ENCODE data around the gene CAMTA1.
"Not testable (repeated sequence)": the region's sequence is repeated elsewhere in the genome, so short reads cannot be mapped to it uniquely, and the experiment has no call there.

CAMTA1 gene

DNA sequence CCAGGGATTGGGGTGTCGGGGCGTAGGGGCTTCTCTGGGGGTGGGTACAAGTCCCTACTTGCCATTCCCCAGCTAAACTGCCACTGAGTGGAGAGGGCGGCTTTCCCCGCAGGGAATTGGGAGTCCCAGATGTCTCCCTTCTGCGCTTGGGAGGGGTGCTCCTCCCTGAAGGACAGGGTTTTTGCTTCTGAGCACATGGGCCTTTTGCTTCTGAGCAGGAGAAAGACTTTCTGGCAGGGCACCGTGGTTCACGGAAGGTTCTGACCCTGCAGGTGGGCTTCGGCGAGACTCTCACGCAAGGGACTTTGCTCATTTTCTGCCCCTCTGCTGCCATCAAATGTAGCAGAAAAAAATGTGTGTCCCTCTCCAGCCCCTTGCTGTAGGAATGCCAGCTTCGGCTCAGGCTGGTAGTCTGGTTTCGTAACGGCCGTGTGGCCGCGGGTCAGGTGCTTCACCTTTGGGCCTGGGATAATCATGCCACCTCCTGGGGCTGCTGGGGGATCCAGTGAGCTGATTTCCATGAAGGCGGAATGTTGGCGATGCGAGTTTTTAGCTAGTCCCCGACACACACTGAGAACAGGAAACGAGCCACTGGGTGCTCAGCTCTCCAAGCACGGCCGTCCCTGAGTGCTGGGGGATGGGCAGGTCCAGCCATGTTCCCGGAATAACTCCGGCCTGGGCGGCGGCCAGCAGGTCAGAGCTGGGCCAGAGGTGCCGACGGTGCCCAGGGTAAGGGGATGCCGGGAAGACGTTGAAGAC is 364.0 kb downstream of the CAMTA1 start:
- DNase-seq (ENCODE audit: low spot score), result peak; percentile 34

DNA sequence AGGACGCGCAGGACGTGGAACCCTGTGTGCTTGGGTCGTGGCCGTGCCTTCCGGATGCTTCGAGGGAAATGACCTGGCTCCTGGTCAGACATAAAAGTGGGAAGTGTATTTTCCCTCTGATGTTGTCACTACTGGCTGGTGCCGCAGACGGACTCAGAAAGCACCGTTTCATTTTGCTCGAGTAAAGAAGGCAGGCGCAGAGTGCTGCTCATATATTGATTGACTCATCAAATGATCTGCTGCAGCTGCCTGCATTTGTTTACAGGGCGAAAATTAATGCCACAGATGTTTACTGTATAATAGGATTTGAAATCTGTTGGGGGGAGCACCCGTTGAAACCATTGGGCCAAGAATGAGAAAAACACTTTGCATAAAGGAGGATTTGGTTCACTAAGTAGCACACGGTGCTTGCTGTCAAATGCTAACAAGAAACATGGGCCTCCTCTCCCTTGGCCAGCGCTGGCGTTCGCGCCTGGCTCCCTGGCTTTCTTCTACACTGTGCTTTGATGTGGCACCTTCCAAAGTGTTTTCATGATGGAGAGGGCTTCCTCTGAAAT is 365.5 kb downstream of the CAMTA1 start:
- DNase-seq (ENCODE audit: low spot score), result no peak

DNA sequence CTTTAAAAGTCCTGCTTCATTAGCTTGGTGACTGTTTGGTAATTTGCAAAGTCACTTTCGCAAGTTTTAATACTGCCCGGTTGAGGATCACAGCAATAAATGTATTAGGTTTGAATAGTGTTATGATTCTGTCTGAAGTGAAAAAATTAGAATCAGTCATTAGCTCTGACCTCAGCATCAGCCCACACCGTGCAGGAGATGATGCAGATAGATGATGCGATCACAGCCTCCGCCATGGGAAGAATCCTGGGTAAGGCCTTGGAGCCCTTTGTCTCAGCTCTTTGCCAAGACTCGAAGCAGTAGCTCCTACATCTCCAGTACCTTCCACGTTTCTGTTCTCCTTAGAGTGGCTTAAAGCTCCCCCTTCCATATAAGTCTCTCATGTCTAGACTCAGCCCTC is 366.7 kb downstream of the CAMTA1 start:
- no peak for DNase-seq (ENCODE audit: low spot score)

DNA sequence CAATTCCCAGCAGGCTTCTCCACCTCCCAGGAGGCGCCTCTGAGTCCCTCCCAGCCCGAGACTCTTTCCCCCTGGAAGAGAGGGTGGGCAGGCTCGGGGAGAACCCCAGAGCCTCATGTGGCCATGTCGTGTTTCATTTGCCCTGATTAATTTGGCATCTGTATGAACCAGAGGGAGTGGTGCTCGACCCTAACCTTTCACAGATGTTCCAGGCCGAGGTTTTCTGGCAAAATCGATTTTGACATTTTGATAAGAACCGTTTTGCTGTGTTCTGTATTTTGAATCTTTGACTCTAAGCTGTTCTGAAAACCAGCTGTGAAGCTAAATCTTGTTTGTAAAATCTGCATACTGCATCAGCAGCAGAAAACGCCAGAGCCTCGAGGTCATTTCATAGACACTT is 367.4 kb downstream of the CAMTA1 start:
- DNase-seq (ENCODE audit: low spot score), result no peak

DNA sequence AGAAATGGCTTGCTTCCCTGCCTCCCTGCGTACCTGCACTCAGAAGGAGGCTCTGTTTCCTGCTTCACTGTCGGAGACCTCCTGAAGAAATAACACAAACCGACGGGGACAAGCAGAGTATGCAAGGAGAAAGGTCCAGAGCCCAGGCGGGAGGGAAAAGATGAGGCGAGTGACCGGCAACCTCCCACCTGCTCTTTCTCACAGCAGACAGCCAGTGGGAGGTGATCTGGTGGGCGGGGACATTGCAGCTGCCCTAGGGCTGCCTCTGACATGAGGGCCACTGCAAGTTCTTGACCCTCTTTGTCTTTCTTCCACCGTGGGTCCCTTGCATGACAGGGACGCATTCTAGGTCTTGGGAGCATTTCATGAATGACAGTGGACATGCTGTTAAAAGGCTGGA is 368.2 kb downstream of the CAMTA1 start:
- no peak for DNase-seq (ENCODE audit: low spot score)

DNA sequence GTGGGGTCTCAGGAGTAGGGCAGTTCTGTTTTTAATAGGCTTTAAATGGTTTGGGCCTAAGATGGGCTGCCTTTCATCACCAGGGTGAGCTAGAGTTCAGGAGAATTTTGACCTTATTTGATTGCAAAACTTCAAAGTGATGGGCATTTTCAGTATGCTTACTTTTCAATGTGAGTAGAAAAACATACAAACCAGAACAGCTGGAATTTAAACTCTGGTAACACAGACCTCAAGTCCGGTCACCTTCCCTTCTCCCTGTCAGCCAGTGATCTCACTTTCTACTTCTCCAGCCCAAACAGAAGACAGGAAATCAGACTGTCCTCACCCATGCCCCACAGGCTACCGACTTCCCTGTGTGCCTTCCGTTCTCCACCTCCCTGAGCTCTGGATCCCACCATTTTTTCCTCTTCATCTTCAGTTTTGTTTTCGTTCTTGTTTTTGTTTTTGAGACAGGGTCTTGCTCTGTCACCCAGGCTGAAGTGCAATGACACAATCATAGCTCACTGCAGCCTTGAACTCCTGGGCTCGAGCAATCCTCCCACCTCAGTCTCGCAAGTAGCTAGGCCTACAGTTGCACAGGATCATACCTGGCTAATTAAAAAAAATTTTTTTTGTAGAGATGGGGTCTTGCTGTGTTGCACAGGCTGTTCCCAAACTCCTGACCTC is 374.0 kb downstream of the CAMTA1 start:
- DNase-seq (ENCODE audit: low spot score), result no peak

DNA sequence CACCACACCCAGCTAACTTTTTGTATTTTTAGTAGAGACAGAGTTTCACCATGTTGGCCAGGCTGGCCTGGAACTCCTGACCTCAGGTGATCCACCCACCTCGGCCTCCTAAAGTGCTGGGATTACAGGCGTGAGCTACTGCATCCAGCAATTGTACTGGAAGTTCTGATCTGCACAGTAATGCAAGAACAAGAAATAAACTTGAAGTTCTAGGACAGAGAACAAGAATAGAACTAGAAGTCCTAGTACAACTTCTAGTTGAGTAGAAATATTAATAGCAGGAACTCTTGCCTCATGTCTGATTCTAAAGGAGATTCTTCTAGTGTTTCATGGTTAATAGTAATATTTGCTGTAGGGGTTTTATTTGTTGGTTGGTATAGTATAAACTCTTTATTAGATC is 383.3 kb downstream of the CAMTA1 start:
- not testable (repeated sequence) for DNase-seq (ENCODE audit: low spot score)

DNA sequence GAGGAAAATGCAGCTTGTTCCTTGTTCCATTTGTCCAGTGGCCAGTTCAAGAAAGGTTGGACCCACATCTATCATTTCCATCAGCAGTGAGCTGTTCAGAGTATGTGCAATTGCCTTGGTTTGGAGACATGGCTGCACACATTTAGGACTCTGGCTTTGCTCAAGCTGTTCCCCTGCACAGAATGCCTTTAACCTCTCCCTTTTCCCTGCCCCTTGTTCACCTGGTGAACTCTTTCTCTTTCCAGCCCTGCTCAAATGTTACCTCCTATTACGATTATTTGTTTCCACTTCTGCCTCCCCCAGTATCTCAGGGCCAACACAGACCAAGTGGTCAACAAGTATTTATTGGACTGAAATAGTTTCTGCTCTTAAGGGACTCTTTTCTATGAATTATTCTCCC is 385.9 kb downstream of the CAMTA1 start:
- no peak for DNase-seq (ENCODE audit: low spot score)

DNA sequence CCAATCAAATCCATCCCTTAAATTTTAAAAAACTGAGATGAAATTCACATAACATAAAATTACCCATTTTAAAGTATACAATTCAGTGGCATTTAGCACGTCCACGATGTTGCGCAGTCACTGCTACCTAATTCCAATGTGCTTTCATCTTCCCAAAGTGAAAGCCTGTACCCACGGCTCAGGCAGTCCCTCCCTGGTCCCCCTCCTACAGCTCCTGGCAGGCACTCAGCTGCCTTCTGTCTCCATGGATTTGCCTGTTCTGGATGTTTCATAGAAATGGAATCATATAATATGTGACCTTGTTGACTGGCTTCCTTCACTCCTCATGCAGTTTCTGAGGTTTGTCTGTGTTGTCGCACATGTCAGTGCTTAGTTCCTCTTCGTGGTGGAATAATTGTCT is 386.3 kb downstream of the CAMTA1 start:
- peak; percentile 28 for DNase-seq (ENCODE audit: low spot score)

DNA sequence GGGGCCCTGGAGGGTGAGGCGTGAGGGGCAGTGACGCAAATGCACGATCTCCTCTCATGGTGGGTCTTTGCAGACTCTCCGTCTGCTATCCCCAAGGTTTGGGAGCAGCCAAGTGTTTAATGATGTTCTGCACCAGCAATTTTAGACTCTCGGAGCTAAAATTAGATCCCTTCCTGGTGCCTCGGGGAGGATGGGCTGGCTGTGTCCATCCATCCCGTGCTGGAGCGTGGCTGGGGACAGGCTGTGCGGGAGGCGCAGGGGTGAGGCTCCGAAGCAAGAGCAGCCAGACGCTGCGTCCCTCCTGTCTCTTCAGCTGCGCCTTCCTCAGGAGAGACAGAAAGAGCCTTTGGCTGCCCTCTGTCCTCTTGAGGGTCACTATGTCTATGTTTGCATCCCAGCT is 387.6 kb downstream of the CAMTA1 start:
- peak; percentile 62 for DNase-seq (ENCODE audit: low spot score)

DNA sequence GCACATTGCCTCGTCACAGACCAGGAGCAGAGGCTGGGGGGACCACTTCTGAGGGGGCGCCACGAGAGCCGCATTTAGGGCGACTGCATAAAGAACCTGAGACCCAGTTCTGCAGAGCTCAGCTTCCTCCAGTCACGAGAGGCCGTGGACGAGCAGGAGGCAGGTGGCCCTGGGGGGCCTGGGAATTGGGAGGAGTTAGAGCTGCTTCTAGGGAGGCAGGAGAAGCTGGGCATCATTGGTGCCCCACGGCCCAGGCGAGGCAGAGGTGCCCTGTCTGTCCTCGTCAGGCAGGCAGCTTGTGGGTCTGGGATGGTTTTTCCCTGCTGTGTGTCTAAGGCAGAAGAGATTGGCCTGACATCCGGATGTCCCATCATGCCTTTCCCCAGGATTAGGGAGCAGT is 389.3 kb downstream of the CAMTA1 start:
- DNase-seq (ENCODE audit: low spot score), result no peak

DNA sequence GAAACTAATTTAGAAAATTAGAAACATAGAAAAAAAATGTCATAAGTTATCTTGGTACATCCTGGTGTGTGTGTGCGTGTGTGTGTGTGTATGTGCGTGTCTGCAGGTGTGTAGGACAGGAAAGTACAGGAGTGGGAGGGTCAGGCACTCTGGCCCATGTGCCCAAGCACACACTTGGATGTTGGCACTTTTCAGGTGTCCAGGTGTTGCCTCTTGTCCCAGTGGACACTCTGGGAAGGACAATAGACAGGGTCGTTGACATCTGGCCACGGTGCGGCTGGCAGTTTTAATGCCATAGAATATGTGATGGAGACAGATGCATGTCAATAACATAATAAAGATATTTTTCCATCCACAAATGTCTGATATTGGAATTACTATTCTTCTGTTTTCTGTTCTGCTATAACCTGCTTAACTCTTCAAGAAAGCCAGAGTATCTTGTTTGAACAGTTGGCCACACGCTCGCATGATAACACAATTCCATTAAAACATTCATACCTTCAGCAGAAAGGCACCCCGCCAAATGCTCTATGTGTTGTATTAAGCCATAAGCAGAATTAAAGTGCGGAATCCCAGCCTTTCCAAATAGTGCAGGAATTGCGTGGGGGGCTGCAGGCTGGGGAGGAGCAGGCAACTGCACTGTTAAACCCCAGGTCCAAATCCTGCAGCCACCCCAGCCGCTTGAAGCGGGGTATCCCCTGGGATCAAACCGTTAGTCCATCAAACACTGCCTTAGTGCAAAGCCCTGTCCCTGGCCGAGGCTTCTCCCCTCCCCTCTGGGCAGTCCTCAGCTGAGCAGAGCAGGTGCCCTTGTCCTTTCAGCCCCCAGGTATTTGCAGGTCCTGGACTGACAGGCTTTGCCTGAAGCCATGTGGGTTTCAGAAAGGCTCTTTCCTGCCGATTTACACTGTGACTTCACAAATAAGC is 390.0 kb downstream of the CAMTA1 start:
- no peak for DNase-seq (ENCODE audit: low spot score)

DNA sequence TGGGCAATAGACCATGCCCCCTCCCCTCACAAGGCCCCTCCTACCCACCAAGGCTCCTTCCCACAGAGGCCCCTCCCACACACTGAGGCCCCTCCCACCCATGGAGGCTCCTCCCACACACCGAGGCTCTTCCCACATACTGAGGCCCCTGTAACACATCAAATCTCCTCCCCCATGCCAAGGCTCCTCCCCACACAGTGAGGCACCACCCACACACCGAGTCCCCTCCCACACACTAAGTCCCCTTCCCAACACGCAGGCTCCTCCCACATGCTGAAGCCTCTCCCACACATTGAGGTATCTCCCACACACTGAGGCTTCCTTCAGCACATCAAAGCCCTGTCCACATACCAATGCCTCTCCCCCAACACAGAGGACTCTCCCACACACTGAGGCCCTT is 391.8 kb downstream of the CAMTA1 start:
- DNase-seq (ENCODE audit: low spot score), result no peak

DNA sequence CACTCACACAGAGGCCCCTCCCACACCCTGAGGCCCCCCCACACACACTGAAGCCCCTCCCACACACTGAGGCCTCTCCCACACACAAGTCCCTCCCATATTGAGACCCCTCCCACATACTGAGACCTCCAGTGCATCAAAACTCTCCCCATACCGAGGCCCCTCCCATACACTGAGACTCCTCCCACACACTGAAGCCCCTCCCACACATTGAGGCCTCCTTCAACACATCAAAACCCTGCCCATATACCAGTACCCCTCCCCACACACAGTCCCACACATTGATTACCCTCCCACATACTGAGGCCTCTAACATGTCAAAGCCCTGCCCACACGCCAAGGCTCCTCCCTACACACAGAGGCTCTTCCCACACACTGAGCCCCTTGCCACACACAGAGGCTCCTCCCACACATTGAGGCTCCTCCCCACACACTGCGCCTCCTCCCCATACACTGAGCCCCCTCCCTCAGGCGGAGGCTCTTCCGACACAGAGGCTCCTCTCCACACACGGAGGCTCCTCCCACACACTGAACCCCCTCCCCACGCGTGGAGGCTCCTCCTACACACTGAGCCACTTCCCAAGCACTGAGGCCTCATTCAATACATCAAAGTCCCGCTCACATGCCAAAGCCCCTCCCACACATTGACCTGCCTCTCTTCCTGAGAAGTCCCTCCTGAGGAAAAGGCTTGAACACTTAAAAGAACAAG is 392.3 kb downstream of the CAMTA1 start:
- no peak for DNase-seq (ENCODE audit: low spot score)

DNA sequence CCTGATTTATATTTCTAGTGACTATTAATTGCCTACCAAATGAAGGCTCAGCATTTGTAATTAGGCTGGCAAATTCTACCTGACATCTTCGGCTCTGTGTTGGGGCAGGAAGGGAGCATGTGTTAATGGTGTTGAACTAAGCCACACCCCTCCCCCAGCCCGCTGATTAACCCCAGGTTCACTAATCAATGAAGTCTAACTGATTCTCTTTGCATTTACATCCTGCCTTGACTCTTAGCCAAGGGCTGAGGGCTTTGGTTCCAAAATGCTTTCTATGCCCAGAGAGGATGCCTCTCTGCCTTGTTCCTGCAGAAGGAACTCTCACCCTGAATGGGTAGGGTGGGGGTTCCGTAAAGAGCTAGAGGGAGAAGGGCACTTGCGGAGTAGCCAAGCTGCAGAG is 393.1 kb downstream of the CAMTA1 start:
- DNase-seq (ENCODE audit: low spot score), result no peak

DNA sequence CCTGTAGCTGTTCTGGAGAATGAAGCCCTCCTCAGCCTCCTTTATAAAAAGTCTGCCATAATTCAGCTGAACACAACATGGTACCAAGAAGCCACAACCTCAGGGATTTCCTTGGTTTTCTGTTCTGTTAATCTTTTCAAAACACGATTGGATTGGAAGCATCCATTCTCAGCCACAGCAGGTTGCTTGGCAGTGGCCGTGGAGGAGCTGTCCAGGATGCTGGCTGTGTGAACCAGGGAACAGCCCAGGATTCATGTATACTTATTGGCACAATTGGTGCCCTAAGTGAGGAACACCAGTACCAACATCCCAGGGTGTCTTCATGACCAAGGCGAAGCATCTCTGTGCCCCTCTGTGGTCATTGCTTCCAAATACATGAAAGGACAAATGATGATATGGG is 393.5 kb downstream of the CAMTA1 start:
- DNase-seq (ENCODE audit: low spot score), result no peak

DNA sequence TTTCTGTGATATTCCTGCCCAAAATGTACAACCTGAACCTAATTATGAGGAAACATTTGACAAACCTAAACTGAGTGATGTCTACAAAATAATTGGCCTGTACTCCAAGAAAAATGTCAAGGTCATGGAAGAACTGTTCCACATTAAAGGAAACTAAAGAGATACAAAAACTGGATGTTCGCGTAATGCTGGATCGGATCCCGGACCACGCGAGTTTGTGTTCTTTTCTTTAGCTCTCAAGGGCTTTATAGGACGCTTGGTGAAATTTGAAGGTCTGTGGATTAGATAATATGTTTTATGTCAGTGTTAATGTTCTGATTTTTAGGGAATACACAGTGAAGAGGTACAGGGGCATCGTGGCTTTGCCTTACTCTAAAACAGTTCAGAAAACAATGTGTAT is 400.5 kb downstream of the CAMTA1 start:
- no peak for DNase-seq (ENCODE audit: low spot score)

DNA sequence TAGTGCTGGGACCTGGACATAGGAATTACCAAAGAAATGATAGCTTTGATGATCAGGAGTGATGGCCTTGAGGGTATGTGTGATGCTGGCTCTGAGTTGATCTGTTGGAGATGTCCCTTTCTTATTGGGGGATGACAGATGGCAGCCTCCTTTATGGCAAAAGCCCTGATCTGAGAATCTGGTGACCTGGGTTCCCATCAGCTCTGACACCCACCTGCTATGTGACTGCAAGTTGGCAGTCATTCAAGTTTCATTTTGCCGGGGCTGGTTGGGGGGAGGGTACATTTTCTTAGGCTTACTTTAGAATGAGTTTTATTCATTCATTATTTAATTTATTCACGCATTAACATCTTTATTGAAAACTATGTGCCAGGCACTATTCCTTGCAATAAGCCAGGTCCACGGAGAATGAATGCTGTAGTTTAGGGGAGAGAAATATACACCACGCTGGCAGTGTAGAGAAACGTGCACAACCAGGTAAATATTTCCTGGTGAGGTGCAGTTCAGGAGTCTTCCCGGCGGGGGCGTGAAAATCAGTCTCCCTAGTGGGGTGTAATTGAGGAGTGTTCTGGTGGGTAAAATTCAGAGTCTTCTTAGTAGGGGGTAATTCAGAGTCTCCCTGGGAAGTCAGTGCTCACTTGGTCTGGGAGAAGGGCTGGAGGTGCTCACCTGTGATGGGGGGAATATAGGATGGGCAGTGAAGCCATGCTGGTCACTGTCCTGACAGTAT is 401.3 kb downstream of the CAMTA1 start:
- peak; percentile 23 for DNase-seq (ENCODE audit: low spot score)

DNA sequence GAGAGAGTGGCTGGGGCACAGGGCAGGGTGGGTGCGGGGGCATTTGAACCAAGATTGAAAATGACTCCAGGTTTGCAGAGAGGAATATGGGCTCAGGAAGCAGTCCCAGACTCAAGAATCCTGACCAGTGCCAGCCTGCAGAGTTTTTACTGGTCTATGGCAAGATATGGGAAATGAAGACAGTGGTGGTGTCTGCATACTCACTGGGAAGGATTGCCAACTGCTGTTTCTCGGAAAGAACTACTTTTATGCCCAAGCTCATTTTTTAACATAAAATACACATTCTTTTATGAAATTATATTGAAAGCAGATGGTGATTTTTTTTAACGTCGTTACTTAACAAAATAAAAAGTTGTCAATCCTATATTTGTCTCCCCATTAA is 401.8 kb downstream of the CAMTA1 start:
- DNase-seq (ENCODE audit: low spot score), result no peak

DNA sequence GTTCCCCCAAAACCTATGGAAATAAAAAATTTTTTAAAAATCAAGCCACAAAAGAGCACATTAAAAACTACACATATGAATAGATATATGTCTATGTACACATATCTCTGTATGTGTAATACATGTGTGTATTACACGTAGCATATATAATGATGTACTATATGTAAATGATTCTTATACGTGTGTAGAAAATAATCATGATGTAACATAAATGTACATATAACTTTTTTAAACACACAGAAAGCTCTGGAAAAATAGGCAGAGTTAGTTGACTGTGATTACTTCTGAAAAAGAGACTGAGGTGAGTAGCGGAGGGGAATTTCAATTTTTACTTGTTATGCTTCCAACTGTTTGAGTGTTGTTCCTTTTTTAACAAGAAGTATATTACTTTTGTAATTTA is 405.0 kb downstream of the CAMTA1 start:
- no peak for DNase-seq (ENCODE audit: low spot score)

DNA sequence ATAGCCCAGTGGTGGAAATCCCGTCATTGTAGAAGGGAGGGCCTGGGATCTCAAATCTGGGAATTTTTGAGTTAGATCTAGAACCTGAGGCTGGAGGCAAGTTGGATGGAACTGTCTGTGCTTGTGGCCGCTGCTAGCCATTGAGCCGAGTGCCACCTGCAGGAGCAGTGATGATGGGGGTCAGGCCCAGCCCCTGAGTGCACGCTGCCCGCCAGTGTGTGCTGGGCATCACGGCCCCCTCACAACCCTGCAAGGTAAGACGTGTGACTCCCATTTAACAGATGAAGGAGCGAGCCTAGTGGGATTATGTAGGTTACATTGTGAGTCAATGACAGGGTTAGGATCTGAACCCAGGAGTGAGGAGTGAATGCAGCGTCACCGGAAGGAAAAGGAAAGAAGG is 407.2 kb downstream of the CAMTA1 start:
- DNase-seq (ENCODE audit: low spot score), result no peak

Data from cerebellar cortex (tissue), 1 donor.